Lung (tissue), 12 donors: ENCODE results near the gene TXNRD2. TPM values are rescaled to one million over a fixed set of nuclear protein-coding genes. Genes with fewer than 3 reads are reported as not detected.
A peak's percentile ranks its signal among the peaks of the same experiment; 100 is the strongest.

Experiments
- ATAC-seq: fragments of 200-7000 bp; cut with Tn5 transposase; one replicate; pipeline ENCODE4 v1.9.1; 2020; ENCODE audit warnings: moderate number of reproducible peaks; ENCODE audit not compliant: insufficient read depth, low FRiP score
- DNase-seq, 3 donors: peaks; one replicate each; pipeline ENCODE4 v3.0.0-alpha.2; 2013 to 2017
- H3K27ac ChIP-seq, 2 donors: one replicate each; pipeline ENCODE4 v1.5.1; 2013; ENCODE audit warnings: mild to moderate bottlenecking in 2 of 2, moderate library complexity in 2 of 2, control low read depth in 1 of 2, inconsistent platforms in 1 of 2, low read depth in 1 of 2, low read length in 1 of 2
- H3K27me3 ChIP-seq, 3 donors: one replicate each; pipeline ENCODE4 v1.5.1; 2013; ENCODE audit warnings: low read length in 2 of 3; ENCODE audit not compliant: control insufficient read depth in 3 of 3, insufficient read depth in 3 of 3
- H3K36me3 ChIP-seq, 4 donors: one replicate each; pipeline ENCODE4 v1.5.1; 2013; ENCODE audit warnings: low read length in 4 of 4, mild to moderate bottlenecking in 1 of 4, moderate library complexity in 1 of 4; ENCODE audit not compliant: control insufficient read depth in 4 of 4, insufficient read depth in 4 of 4
- H3K4me1 ChIP-seq, 5 donors: one replicate each; pipeline ENCODE4 v1.5.1; 2013; ENCODE audit warnings: low read length in 5 of 5, mild to moderate bottlenecking in 2 of 5, moderate library complexity in 1 of 5; ENCODE audit not compliant: control insufficient read depth in 5 of 5, insufficient read depth in 5 of 5
- H3K4me3 ChIP-seq: one replicate; pipeline ENCODE4 v1.5.1; 2013; ENCODE audit warnings: mild to moderate bottlenecking, control low read depth, moderate library complexity
- H3K9ac ChIP-seq, 2 donors: one replicate each; pipeline ENCODE4 v1.5.1; 2013; ENCODE audit warnings: low read length in 2 of 2, control low read depth in 1 of 2; ENCODE audit not compliant: insufficient read depth in 1 of 2
- H3K9me3 ChIP-seq, 4 donors: one replicate each; pipeline ENCODE4 v1.5.1; 2013; ENCODE audit warnings: low read length in 3 of 4, mild to moderate bottlenecking in 1 of 4, moderate library complexity in 1 of 4; ENCODE audit not compliant: control insufficient read depth in 4 of 4, insufficient read depth in 3 of 4
- CTCF ChIP-seq: IDR thresholded peaks from 2 replicates; pipeline ENCODE4 v1.5.1; 2012; ENCODE audit warnings: mild to moderate bottlenecking; ENCODE audit errors: control extremely low read depth, extremely low read depth
- WGBS, 2 donors: extraction: QIAGEN DNeasy Blood & Tissue Kit; methylation state at CpG; one replicate each; pipeline ENCODE4 v1.1.7; 2013; 5-methylcytosine and 5-hydroxymethylcytosine counted together
- polyA plus RNA-seq, 2 donors: library from polyadenylated mRNA; stranded (reverse); fragments of 200-250 nt; gene quantifications; one replicate each; pipeline ENCODE4 v1.2.1, GENCODE V29; 2013
- total RNA-seq, 2 donors: library from RNA; depleted of rRNA in 1 of 2; stranded (reverse); fragments of >200 nt in 1 of 2; gene quantifications; one replicate each; pipeline ENCODE4 v1.2.1, GENCODE V29; 2014 to 2021
- donor health status: control.
- donor health status: control.
- donor health status: Bipolar disorder and iron deficiency.
- donor health status: healthy.
- donor health status: DM: yes; HTN: yes; CAD: no.

The TXNRD2 gene
- total and polyA plus RNA-seq, 4 donors: 20.3 to 59.2 (median 32.2) TPM

- no peak for TF ChIP-seq CTCF
- Histone ChIP-seq H3K9ac (no peak overlapping the region), H3K36me3 (peaks cover 0 to 3% (median 0%) of the 10 kb centered on the region in 4 donors), H3K27me3 (no peaks in the 10 kb centered on the region), H3K4me1 (peaks cover 0 to 31% (median 5%) of the 10 kb centered on the region in 5 donors), H3K9me3 (no peaks in the 10 kb centered on the region), H3K27ac (peak overlapping the region in 1 of 2 donors; percentile 83), H3K4me3 (no peak overlapping the region)
- DNase-seq: no peak
- peak; percentile 6 for ATAC-seq
- WGBS, 2 donors: 43 to 52% methylated on average over 11 of the region's 11 CpGs
Observed at GRCh38 chr22:19843857-19844376, 97.7 kb downstream of the TXNRD2 start.

GRCh38 chr22:19843107-19843856 lies 98.3 kb downstream of the TXNRD2 start:
- DNase-seq (no peak), ATAC-seq (no peak)
- H3K27me3 ChIP-seq: no peaks in the 10 kb centered on the region
- TF ChIP-seq CTCF: no peak
- 69 to 89% methylated on average over 27 of the region's 27 CpGs for WGBS, 2 donors
- no peaks in the 10 kb centered on the region for H3K36me3 ChIP-seq
- no peaks in the 10 kb centered on the region for H3K9me3 ChIP-seq
- no peak overlapping the region for H3K4me3 ChIP-seq
- H3K9ac ChIP-seq: no peak overlapping the region
- H3K27ac ChIP-seq: peak overlapping the region in 1 of 2 donors; percentile 83
- H3K4me1 ChIP-seq: peaks cover 0 to 25% (median 5%) of the 10 kb centered on the region in 5 donors

- ATAC-seq (no peak), DNase-seq (no peak)
- Histone ChIP-seq H3K4me1 (peaks cover 0 to 23% (median 5%) of the 10 kb centered on the region in 5 donors), H3K9ac (no peak overlapping the region), H3K27ac (no peak overlapping the region), H3K9me3 (no peaks in the 10 kb centered on the region), H3K36me3 (no peaks in the 10 kb centered on the region), H3K4me3 (no peak overlapping the region), H3K27me3 (no peaks in the 10 kb centered on the region)
- TF ChIP-seq CTCF: no peak
- 89 to 90% methylated on average over 12 of the region's 12 CpGs for WGBS, 2 donors
Observed at GRCh38 chr22:19842393-19843106, 99.1 kb downstream of the TXNRD2 start.
